Breast epithelium (tissue), 4 donors: ENCODE results near the gene TUBB1. TPM values are rescaled to one million over a fixed set of nuclear protein-coding genes. Genes with fewer than 3 reads are reported as not detected.

Experiments
- DNase-seq, 2 donors: peaks; one replicate each; pipeline ENCODE4 v3.0.0-alpha.2; 2019; ENCODE audit warnings: low spot score in 2 of 2
- H3K27ac ChIP-seq, 2 donors: fragments of 200-600 bp; sonication (generic) in 1 of 2; one replicate each; pipeline ENCODE4 v1.5.1; 2016 to 2019; ENCODE audit warnings: mild to moderate bottlenecking in 1 of 2
- H3K27me3 ChIP-seq, 2 donors: fragments of 200-600 bp; sonication (generic) in 1 of 2; one replicate each; pipeline versions ENCODE4 v1.5.1 to v1.6.0; 2017 to 2019; ENCODE audit warnings: control low read depth in 1 of 2, mild to moderate bottlenecking in 1 of 2
- H3K36me3 ChIP-seq: fragments of 200-600 bp; one replicate; pipeline ENCODE4 v1.5.1; 2019
- H3K4me1 ChIP-seq, 2 donors: fragments of 200-600 bp; sonication (generic); one replicate each; pipeline ENCODE4 v1.5.1; 2016 to 2019; ENCODE audit warnings: control low read depth in 1 of 2
- H3K4me3 ChIP-seq, 3 donors: fragments of 200-600 bp; sonication (generic); 1 replicate in 2 of 3; 2 replicates in 1 of 3; pipeline ENCODE4 v1.5.1; 2016 to 2019; ENCODE audit warnings: mild to moderate bottlenecking in 3 of 3, moderate library complexity in 2 of 3
- H3K9me3 ChIP-seq, 2 donors: fragments of 200-600 bp; sonication (generic) in 1 of 2; one replicate each; pipeline ENCODE4 v1.5.1; 2016 to 2019; ENCODE audit warnings: control low read depth in 1 of 2
- POLR2A ChIP-seq: fragments of 450-650 bp; IDR thresholded peaks from one replicate; pipeline ENCODE4 v1.6.1; 2016; ENCODE audit warnings: antibody characterized with exemption, mild to moderate bottlenecking, moderate library complexity
- POLR2AphosphoS5 ChIP-seq, 3 donors: sonication (generic); formaldehyde crosslinking; IDR thresholded peaks; one replicate each; pipeline ENCODE4 v1.6.1; 2017; ENCODE audit warnings: antibody characterized with exemption in 3 of 3
- intact Hi-C: fragments of 100-400 bp; cut with DNase I; formaldehyde crosslinking; loops from one replicate; pipeline ENCODE4 v1.15.1; 2023; ENCODE audit warnings: low total_unique reads
- total RNA-seq, 3 donors: library from RNA; depleted of rRNA; stranded (reverse); fragments of >200 nt; gene quantifications; one replicate each; pipeline ENCODE4 v1.1.0, GENCODE V29; 2016
- TF ChIP-seq, protein P1 (sequence below), 3 donors: fragments of 450-650 bp; IDR thresholded peaks; one replicate each; pipeline ENCODE4 v1.5.1; 2016 to 2017; ENCODE audit warnings: antibody characterized with exemption in 3 of 3, mild to moderate bottlenecking in 3 of 3, moderate library complexity in 3 of 3

TUBB1 gene
- total RNA-seq, 3 donors from 2014 or later = 0.16 TPM; not detected in 2

- Histone ChIP-seq H3K4me3 (no peak overlapping the region), H3K9me3 (no peaks in the 10 kb centered on the region), H3K27me3 (no peaks in the 10 kb centered on the region), H3K4me1 (no peaks in the 10 kb centered on the region), H3K27ac (no peak overlapping the region), H3K36me3 (peaks cover 25% of the 10 kb centered on the region)
- DNase-seq = no peak
- TF ChIP-seq, protein P1, sequence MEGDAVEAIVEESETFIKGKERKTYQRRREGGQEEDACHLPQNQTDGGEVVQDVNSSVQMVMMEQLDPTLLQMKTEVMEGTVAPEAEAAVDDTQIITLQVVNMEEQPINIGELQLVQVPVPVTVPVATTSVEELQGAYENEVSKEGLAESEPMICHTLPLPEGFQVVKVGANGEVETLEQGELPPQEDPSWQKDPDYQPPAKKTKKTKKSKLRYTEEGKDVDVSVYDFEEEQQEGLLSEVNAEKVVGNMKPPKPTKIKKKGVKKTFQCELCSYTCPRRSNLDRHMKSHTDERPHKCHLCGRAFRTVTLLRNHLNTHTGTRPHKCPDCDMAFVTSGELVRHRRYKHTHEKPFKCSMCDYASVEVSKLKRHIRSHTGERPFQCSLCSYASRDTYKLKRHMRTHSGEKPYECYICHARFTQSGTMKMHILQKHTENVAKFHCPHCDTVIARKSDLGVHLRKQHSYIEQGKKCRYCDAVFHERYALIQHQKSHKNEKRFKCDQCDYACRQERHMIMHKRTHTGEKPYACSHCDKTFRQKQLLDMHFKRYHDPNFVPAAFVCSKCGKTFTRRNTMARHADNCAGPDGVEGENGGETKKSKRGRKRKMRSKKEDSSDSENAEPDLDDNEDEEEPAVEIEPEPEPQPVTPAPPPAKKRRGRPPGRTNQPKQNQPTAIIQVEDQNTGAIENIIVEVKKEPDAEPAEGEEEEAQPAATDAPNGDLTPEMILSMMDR (IDR thresholded peaks at IDR 0.05) = no peak
- no peak for TF ChIP-seq POLR2A
- TF ChIP-seq POLR2AphosphoS5 (IDR thresholded peaks at IDR 0.05) = no peak
- intact Hi-C loops = no loop called here
These were observed 28.4 kb upstream of the TUBB1 start for GRCh38 chr20:58990651-58991445.

GRCh38 chr20:58991715-58992114 is 27.5 kb upstream of the TUBB1 start:
- no peak overlapping the region for H3K4me3 ChIP-seq
- TF ChIP-seq POLR2A (no peak), POLR2AphosphoS5 (IDR thresholded peaks at IDR 0.05) (no peak)
- TF ChIP-seq, protein P1 (IDR thresholded peaks at IDR 0.05) = no peak
- no peaks in the 10 kb centered on the region for H3K4me1 ChIP-seq
- intact Hi-C loops = no loop called here
- no peak overlapping the region for H3K27ac ChIP-seq
- no peaks in the 10 kb centered on the region for H3K27me3 ChIP-seq
- DNase-seq = no peak
- peaks cover 25% of the 10 kb centered on the region for H3K36me3 ChIP-seq
- no peaks in the 10 kb centered on the region for H3K9me3 ChIP-seq

GRCh38 chr20:58992911-58993310 is 26.3 kb upstream of the TUBB1 start:
- Histone ChIP-seq H3K36me3 (peaks cover 25% of the 10 kb centered on the region), H3K27me3 (no peaks in the 10 kb centered on the region), H3K27ac (no peak overlapping the region), H3K4me3 (no peak overlapping the region), H3K4me1 (no peaks in the 10 kb centered on the region), H3K9me3 (no peaks in the 10 kb centered on the region)
- intact Hi-C loops = no loop called here
- TF ChIP-seq, protein P1 (IDR thresholded peaks at IDR 0.05) = no peak
- no peak for TF ChIP-seq POLR2A
- no peak for DNase-seq

- no peak overlapping the region for H3K27ac ChIP-seq
These were observed 25.6 kb upstream of the TUBB1 start for GRCh38 chr20:58993332-58994248.

More at GRCh38 chr20:58993332-58994248, 25.6 kb upstream of the TUBB1 start:
- Histone ChIP-seq H3K36me3 (peaks cover 25% of the 10 kb centered on the region), H3K27me3 (no peaks in the 10 kb centered on the region), H3K9me3 (no peaks in the 10 kb centered on the region), H3K4me1 (no peaks in the 10 kb centered on the region), H3K4me3 (no peak overlapping the region)
- TF ChIP-seq POLR2AphosphoS5 (IDR thresholded peaks at IDR 0.05) = no peak
- no peak for TF ChIP-seq POLR2A
- TF ChIP-seq, protein P1 (IDR thresholded peaks at IDR 0.05) = no peak
- DNase-seq = no peak
- intact Hi-C loops = no loop called here
